Stimulated activated CD4-positive, alpha-beta T cell treated with anti-CD3 and anti-CD28 coated beads, Interleukin-1b, Interleukin-23, amount 100 ng/mL, for 24 hours (primary cell): ENCODE measurements around the gene CCDC182.

Experiments used
- DNase-seq, 4 experiments: peaks; one replicate each; pipeline ENCODE4 v3.0.0-alpha.2; 2020; ENCODE audit warnings: low read depth in 4 of 4, low spot score in 1 of 4

Gene CCDC182

GRCh38 chr17:57701124-57701523, 44.0 kb downstream of the CCDC182 start:
- DNase-seq: no peak

GRCh38 chr17:57699751-57700219, 45.3 kb downstream of the CCDC182 start:
- no peak for DNase-seq

GRCh38 chr17:57697891-57698711, 47.0 kb downstream of the CCDC182 start:
- peak in 1 of 4 experiments; percentile 1 for DNase-seq

GRCh38 chr17:57697197-57697596, 47.9 kb downstream of the CCDC182 start:
- DNase-seq: no peak

GRCh38 chr17:57696050-57696449, 49.0 kb downstream of the CCDC182 start:
- DNase-seq: no peak
